22Rv1 (cell line): ENCODE measurements around the gene LAMB2.

Experiments
- H3K27ac ChIP-seq: fragments of 450-650 bp; 2 replicates; pipeline ENCODE4 v1.5.1; 2017
- CTCF ChIP-seq: fragments of 450-650 bp; IDR thresholded peaks from 2 replicates; pipeline ENCODE4 v1.5.1; 2017; ENCODE audit warnings: mild to moderate bottlenecking
- ZFX ChIP-seq: fragments of 450-650 bp; IDR thresholded peaks from 2 replicates; pipeline ENCODE4 v1.6.1; 2017; ENCODE audit warnings: antibody characterized with exemption, borderline replicate concordance

Gene LAMB2

GRCh38 chr3:49120096-49120437 lies 12.8 kb downstream of the LAMB2 start:
- peak overlapping the region; percentile 97 for H3K27ac ChIP-seq
- TF ChIP-seq CTCF (no peak), ZFX (no peak)

- H3K27ac ChIP-seq: peak overlapping the region; percentile 97
- TF ChIP-seq CTCF (no peak), ZFX (no peak)
These were observed 13.4 kb downstream of the LAMB2 start for GRCh38 chr3:49119439-49119838.

- peak overlapping the region; percentile 97 for H3K27ac ChIP-seq
- TF ChIP-seq CTCF: no peak
- TF ChIP-seq ZFX: no peak
These were observed 13.8 kb downstream of the LAMB2 start for GRCh38 chr3:49119036-49119435.

- H3K27ac ChIP-seq: no peak overlapping the region
- TF ChIP-seq ZFX: no peak
- TF ChIP-seq CTCF: no peak
These were observed 20.6 kb downstream of the LAMB2 start for GRCh38 chr3:49112262-49112661.

GRCh38 chr3:49111347-49111746 lies 21.5 kb downstream of the LAMB2 start:
- no peak for TF ChIP-seq CTCF
- TF ChIP-seq ZFX: no peak
- no peak overlapping the region for H3K27ac ChIP-seq

GRCh38 chr3:49110780-49111179 lies 22.1 kb downstream of the LAMB2 start:
- H3K27ac ChIP-seq: no peak overlapping the region
- TF ChIP-seq ZFX (no peak), CTCF (no peak)

- H3K27ac ChIP-seq: no peak overlapping the region
- TF ChIP-seq CTCF: no peak
- TF ChIP-seq ZFX: no peak
These were observed 24.5 kb downstream of the LAMB2 start for GRCh38 chr3:49108346-49108745.
